HG02938 (cell line): ENCODE data around the gene ITGA11.

Experiments used
- ATAC-seq: cut with Tn5 transposase; IDR thresholded peaks from one replicate; pipeline ENCODE4 v1.9.1; 2021; ENCODE audit warnings: mild to moderate bottlenecking, moderate library complexity; ENCODE audit not compliant: unreplicated experiment

The ITGA11 gene

DNA sequence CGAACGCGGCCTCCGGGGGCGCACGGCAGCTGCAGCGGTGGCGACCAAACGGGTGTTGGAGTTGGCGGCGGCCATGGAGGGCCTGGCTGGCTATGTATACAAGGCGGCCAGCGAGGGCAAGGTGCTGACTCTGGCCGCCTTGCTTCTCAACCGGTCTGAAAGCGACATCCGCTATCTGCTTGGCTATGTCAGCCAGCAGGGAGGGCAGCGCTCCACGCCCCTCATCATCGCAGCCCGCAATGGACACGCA, 153.7 kb downstream of the ITGA11 start:
- peak; percentile 51 for ATAC-seq

GRCh38 chr15:68277603-68278344, 154.2 kb downstream of the ITGA11 start, which contains the start of gene FEM1B:
FEM1B (plus strand) TSS chr15:68277745; CDS start chr15:68278418, 673 bp downstream.
- peak; percentile 70 for ATAC-seq

DNA sequence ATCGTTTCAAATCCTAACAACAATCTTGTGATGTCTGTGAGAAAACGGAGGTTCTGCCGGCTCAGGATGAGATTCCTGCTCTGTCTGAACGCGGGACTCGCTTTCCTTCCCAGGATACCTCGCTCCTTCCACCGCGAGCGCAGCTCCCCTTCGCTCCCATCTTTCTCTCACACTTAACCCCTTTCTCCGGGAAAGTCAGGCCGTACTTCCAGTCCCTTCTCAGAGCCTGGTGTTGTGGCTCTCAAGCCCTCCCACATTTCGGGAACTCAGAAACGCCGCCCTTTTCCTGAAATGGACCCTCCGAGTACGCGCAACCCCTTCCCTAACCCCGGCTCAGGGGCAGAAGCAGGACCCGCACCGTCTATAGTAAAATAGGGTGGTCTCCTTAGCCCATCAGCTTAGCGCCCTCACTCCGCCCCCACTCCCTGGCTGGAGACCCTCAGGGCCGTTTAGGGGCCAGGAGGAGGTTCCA, 154.8 kb downstream of the ITGA11 start:
- peak; percentile 7 for ATAC-seq

- no peak for ATAC-seq
These were observed 155.3 kb downstream of the ITGA11 start for GRCh38 chr15:68276668-68277067.

GRCh38 chr15:68275165-68275746, 156.7 kb downstream of the ITGA11 start:
- ATAC-seq: no peak

DNA sequence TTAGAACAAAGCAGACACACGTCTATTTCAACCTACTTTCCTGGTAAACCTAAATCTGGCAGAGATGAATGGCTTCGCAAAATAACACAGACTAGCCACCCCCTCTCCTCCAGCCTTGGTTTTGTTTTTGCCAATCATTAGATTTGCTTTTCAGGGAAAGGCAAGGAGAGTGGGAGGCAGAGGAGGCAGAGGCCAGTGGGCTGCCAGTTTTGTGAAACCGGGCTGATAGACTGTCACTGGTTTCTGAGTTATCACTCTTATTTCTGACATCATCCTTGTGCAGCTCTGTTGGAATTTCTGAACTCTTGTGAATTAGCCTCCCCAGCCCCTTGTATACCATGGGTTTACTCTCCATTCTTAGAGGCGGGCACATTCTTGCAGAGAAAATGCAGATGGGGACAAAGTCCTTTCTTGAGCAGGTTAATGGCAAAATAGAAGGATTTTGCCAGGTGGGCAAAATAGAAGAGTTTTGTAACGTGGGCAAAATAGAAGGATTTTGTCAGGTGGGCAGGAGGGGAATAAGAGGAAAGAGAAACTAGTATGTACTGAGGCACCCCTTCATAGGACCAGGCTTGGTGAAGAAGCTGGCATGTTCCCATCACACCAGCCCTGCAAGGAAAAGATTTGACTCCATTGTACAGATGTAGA, 157.6 kb downstream of the ITGA11 start:
- ATAC-seq: no peak

DNA sequence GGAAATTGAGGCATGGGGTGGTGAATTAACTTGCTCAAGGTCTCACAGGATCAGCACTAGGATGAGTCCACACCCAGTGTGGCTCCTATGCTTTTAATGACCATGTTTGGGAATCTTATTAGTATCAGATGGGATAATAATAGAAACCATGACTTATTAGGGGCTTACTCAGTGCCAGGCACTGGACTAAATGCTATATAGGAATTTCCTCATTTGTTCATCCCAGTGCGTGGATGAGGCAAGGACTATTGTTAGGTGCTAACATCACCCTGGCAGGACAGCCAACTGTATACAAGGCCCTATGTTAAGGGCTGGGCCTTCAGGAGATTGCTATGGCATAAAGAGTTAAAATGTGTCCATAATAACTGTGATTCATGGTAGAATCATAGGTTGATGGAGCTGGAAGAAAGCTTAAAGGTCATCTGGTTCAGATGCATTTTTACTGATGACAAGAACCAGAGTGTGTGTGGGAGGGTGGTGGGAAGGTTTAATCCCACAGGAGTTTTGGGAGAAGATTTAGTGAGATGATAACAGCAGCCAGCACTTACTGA, 159.2 kb downstream of the ITGA11 start:
- ATAC-seq: no peak

- no peak for ATAC-seq
These were observed 160.0 kb downstream of the ITGA11 start for GRCh38 chr15:68271854-68272471.

GRCh38 chr15:68268405-68268804, 163.6 kb downstream of the ITGA11 start:
- no peak for ATAC-seq

DNA sequence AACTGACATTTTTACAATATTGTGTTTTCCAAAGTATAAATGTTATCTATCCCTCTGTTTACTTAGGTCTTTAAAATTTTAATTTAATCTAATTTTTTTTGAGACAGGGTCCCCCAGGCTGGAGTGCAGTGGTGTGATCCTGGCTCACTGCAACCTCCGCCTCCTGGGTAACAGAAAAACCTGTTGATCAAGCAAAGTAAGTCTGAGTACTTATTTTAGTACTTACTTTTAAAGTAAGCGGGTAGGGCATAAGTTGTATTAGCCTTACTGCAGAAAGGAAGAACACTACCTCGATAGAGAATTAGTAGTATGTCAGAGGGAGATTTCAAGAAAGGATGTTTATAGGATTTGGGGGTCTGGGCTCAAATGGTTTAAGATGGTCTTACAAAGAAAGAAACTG, 166.3 kb downstream of the ITGA11 start:
- ATAC-seq: no peak

DNA sequence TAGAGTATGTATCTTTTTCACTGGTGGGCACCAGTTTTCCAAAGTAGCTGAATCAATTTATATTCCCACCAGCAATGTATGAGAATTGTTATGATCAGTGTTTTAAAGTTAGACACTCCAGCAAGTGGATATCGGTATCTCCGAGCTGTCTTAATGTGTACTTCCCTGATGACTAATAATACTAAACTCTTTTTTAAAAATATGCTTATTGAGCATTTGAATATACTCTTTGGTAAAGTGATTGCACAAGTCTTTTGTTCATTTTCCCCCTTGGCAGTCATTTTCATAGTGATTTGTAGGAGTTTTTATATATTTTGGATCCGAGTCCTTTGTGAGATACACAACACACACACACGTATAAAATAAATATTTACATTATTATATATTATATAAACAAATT, 166.9 kb downstream of the ITGA11 start:
- no peak for ATAC-seq

- ATAC-seq: no peak
These were observed 167.7 kb downstream of the ITGA11 start for GRCh38 chr15:68264282-68264681.

DNA sequence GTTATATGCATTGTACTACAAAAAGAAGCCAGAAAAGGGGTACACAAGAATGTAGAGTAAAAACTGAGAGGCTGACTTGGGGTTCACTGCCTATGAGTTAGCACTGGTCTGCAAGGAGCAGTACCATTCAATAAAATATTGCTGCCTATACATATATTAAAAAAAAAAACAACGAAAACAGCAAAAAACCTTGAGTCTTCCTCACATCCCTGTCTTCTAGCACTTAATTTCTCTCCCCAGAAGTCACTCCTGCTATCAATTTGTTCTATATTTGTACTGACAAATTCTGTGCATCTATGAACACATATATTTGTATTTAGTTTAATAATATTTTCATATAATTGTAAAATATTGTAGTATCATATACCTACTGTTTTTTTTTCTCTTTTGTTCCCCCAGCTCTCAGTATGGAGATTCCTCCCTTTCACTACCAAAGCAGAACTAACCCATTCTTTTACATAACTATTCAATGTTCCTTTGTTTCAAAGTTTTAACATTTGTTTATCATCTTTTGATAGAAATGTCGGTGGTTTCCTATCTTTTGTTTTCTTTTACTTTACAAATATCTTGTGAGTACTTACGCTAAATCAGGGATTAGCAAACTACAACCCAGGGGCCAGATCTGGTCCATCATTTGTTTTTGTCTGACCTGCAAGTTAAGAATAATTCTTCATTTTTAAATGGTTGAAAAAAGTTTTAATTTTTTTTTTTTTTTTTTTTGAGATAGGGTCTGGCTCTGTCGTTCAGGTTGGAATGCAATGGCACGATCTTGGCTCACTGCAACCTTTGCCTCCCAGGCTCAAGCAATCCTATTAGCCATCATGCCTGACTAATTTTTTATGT, 169.2 kb downstream of the ITGA11 start:
- ATAC-seq: no peak

DNA sequence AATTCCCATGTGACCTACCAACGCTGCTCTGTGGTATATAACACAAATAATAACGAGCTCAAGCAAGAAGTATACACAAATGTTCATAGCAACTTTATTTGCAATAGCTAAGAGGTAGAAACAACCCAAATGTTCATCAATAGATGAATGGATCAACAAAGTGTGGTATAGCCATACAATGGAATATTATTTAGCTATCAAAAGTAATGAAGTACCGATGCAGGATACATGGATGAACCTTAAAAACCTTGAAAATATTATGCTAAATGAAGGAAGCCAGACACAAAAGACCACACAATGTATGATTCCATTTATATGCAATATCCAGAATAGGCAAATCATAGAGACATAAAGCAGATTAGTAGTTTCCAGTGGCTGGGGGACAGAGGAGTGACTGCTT, 170.0 kb downstream of the ITGA11 start:
- ATAC-seq: no peak

- ATAC-seq: no peak
These were observed 170.7 kb downstream of the ITGA11 start for GRCh38 chr15:68261241-68261640.

- no peak for ATAC-seq
These were observed 172.1 kb downstream of the ITGA11 start for GRCh38 chr15:68259883-68260282.

DNA sequence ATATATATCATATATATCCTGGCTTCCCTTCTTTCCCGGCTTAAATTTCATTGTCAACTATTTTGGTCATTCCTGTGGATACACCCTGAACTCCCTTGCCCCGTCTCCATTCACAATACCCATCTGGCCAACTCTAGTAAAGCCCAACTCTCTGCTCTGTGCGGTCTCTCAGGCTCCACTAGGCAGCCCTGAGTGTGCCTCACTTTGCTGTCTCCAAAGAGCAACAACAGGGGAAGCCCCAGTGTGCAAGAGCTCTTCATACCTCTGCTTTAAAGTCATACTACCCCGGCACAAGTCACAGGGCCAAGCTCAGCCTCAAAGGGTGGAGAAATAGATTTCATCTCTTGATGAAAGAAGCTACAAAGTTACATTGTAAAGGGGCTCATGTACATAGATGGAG, 173.3 kb downstream of the ITGA11 start:
- no peak for ATAC-seq

- ATAC-seq: no peak
These were observed 175.1 kb downstream of the ITGA11 start for GRCh38 chr15:68256675-68257450.

DNA sequence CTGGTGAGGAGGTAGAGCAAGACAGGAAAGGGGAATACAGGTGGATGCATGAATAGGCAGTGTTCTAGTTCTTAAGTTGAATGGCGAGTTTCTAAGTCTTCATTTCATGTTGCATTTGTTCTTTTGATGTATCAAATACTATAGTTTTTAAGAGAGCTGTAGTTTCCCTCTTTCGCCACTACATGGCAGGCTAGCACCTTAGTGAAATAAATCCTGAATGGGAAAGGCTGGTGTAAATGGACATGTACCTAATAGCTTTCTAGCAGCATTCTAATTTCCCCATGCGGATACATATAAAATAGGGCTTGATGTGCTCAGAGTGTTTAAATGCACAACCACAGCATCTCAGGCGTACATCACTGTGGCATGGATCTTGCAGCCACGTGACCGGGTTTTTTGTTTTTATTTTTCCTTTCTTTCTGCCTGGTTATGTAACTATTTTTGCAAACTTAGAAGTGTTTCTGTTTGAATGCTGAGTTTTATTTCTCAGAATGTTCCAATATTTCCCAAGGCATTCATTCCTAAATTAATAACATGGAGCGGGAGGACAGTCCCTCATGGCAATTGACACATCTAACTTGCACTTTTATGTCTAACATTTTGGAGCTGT, 178.9 kb downstream of the ITGA11 start:
- no peak for ATAC-seq
